OCI-LY1 (cell line): ENCODE data around the gene FRMD4A.

Experiments used
- H2AFZ ChIP-seq: fragments of 200-600 bp; sonication (generic), shearing (Covaris generic); 2 replicates; pipeline ENCODE4 v1.6.0; 2014; ENCODE audit warnings: antibody characterized with exemption, mild to moderate bottlenecking, low read length
- H3F3A ChIP-seq: fragments of 200-600 bp; sonication (generic), shearing (Covaris generic); 2 replicates; pipeline ENCODE4 v1.6.0; 2014; ENCODE audit warnings: mild to moderate bottlenecking, antibody characterized with exemption, low read length, moderate library complexity; ENCODE audit not compliant: insufficient read depth
- H3K27ac ChIP-seq: fragments of 200-600 bp; sonication (generic); 2 replicates; pipeline ENCODE4 v1.5.1; 2014; ENCODE audit warnings: low read length, mixed run types, mild to moderate bottlenecking, low read depth; ENCODE audit not compliant: poor library complexity, severe bottlenecking
- H3K27me3 ChIP-seq: fragments of 200-600 bp; sonication (generic); 2 replicates; pipeline ENCODE4 v1.6.0; 2014; ENCODE audit warnings: antibody characterized with exemption, mild to moderate bottlenecking, low read length, moderate library complexity; ENCODE audit not compliant: insufficient read depth
- H3K36me3 ChIP-seq: fragments of 200-600 bp; sonication (generic); 2 replicates; pipeline ENCODE4 v1.6.1; 2014; ENCODE audit warnings: mild to moderate bottlenecking, antibody characterized with exemption, low read length, moderate library complexity, mixed read lengths; ENCODE audit not compliant: insufficient read depth
- H3K4me1 ChIP-seq: fragments of 200-600 bp; sonication (generic); 2 replicates; pipeline ENCODE4 v1.5.1; 2014; ENCODE audit warnings: mild to moderate bottlenecking, low read length, moderate library complexity; ENCODE audit not compliant: insufficient read depth, severe bottlenecking
- H3K4me2 ChIP-seq: fragments of 200-600 bp; sonication (generic), shearing (Covaris generic); 2 replicates; pipeline ENCODE4 v1.6.1; 2014; ENCODE audit warnings: low read length
- H3K4me3 ChIP-seq: fragments of 200-600 bp; sonication (generic); 2 replicates; pipeline ENCODE4 v1.5.1; 2014; ENCODE audit warnings: low read length, low read depth, mild to moderate bottlenecking, mixed read lengths; ENCODE audit not compliant: poor library complexity, severe bottlenecking
- H3K79me2 ChIP-seq: fragments of 200-600 bp; shearing (Covaris generic); 2 replicates; pipeline ENCODE4 v1.6.1; 2016; ENCODE audit warnings: mixed run types, low read length, mixed read lengths; ENCODE audit not compliant: insufficient read depth
- H3K9ac ChIP-seq: fragments of 200-600 bp; sonication (generic), shearing (Covaris generic); 2 replicates; pipeline ENCODE4 v1.6.1; 2014; ENCODE audit warnings: mild to moderate bottlenecking, low read length, mixed read lengths
- H3K9me2 ChIP-seq: fragments of 200-600 bp; sonication (generic), shearing (Covaris generic); 2 replicates; pipeline ENCODE4 v1.6.1; 2014; ENCODE audit warnings: low read depth, mild to moderate bottlenecking, low read length, mixed read lengths
- H3K9me3 ChIP-seq: fragments of 200-600 bp; shearing (Covaris generic); 2 replicates; pipeline ENCODE4 v1.6.1; 2014; ENCODE audit warnings: low read length, mixed read lengths
- H4K20me1 ChIP-seq: fragments of 200-600 bp; sonication (generic), shearing (Covaris generic); 2 replicates; pipeline ENCODE4 v1.6.0; 2016; ENCODE audit warnings: mild to moderate bottlenecking, low read length; ENCODE audit not compliant: insufficient read depth
- EZH2 ChIP-seq: fragments of 200-600 bp; sonication (generic), shearing (Covaris generic); IDR thresholded peaks from 2 replicates; pipeline ENCODE4 v1.8.0; 2017; ENCODE audit warnings: borderline replicate concordance, mixed run types, mild to moderate bottlenecking, antibody characterized with exemption, low read length, moderate library complexity, mixed read lengths
- TF ChIP-seq, protein P1 (sequence below): fragments of 200-600 bp; sonication (generic), shearing (Covaris generic); IDR thresholded peaks from 2 replicates; pipeline ENCODE4 v1.5.1; 2017; ENCODE audit warnings: mild to moderate bottlenecking, antibody characterized with exemption, low read length, moderate library complexity, mixed read lengths

Gene FRMD4A

DNA sequence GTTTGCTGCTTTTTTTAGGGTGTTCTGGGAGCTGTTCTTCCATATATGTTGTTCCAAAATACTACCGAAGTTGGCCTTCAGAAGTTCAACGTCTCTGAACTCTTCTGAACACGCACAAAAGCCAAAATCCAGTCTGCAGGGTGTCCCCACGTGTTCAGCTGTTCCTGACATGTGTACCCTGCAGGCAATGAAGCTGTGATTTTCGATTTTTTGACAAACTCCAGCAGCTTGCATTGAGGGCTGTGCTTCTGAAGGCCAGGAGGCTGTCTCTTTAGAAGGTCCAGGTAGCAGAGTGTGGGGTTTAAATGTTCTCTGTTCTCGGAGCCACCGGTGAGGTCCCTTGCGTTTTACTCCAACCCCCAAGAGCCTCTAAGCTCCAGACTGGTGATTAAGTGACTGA, 598.9 kb downstream of the FRMD4A start:
- Histone ChIP-seq H3K27ac (no peak overlapping the region), H3K9ac (no peak overlapping the region), H3K9me3 (no peaks in the 10 kb centered on the region), H3K9me2 (no peaks in the 10 kb centered on the region), H3K36me3 (no peaks in the 10 kb centered on the region), H3K4me3 (no peak overlapping the region), H3K4me2 (no peak overlapping the region), H3K79me2 (no peaks in the 10 kb centered on the region), H3F3A (no peaks in the 10 kb centered on the region), H4K20me1 (no peaks in the 10 kb centered on the region), H3K27me3 (no peaks in the 10 kb centered on the region), H3K4me1 (no peaks in the 10 kb centered on the region), H2AFZ (no peak overlapping the region)
- TF ChIP-seq EZH2 = no peak
- TF ChIP-seq, protein P1, sequence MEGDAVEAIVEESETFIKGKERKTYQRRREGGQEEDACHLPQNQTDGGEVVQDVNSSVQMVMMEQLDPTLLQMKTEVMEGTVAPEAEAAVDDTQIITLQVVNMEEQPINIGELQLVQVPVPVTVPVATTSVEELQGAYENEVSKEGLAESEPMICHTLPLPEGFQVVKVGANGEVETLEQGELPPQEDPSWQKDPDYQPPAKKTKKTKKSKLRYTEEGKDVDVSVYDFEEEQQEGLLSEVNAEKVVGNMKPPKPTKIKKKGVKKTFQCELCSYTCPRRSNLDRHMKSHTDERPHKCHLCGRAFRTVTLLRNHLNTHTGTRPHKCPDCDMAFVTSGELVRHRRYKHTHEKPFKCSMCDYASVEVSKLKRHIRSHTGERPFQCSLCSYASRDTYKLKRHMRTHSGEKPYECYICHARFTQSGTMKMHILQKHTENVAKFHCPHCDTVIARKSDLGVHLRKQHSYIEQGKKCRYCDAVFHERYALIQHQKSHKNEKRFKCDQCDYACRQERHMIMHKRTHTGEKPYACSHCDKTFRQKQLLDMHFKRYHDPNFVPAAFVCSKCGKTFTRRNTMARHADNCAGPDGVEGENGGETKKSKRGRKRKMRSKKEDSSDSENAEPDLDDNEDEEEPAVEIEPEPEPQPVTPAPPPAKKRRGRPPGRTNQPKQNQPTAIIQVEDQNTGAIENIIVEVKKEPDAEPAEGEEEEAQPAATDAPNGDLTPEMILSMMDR = no peak

DNA sequence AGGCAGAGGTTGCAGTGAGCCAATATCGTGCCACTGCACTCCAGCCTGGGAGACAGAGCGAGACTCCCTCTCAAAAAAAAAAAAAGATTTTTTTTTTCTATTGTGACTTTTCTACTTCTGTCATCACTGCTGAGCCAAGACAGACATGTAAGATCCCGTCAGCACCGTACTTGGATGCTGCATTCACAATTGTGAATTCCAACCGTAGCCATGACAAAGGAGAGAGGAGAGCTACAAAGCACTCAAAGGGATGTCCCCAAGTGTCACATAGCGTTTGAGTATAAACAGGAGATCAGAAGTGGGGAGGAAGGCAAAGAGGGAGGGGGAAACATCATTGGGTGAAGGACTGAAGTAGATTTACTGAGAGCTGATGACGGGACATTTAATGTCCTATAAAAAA, 599.8 kb downstream of the FRMD4A start:
- H3K4me1 ChIP-seq = no peaks in the 10 kb centered on the region
- H2AFZ ChIP-seq = no peak overlapping the region
- H3K9me3 ChIP-seq = no peaks in the 10 kb centered on the region
- H3K9ac ChIP-seq = no peak overlapping the region
- no peaks in the 10 kb centered on the region for H4K20me1 ChIP-seq
- H3K4me3 ChIP-seq = no peak overlapping the region
- no peak overlapping the region for H3K4me2 ChIP-seq
- no peaks in the 10 kb centered on the region for H3K36me3 ChIP-seq
- no peaks in the 10 kb centered on the region for H3K9me2 ChIP-seq
- no peaks in the 10 kb centered on the region for H3F3A ChIP-seq
- TF ChIP-seq, protein P1 = no peak
- TF ChIP-seq EZH2 = no peak
- H3K27me3 ChIP-seq = no peaks in the 10 kb centered on the region
- H3K79me2 ChIP-seq = no peaks in the 10 kb centered on the region
- no peak overlapping the region for H3K27ac ChIP-seq

DNA sequence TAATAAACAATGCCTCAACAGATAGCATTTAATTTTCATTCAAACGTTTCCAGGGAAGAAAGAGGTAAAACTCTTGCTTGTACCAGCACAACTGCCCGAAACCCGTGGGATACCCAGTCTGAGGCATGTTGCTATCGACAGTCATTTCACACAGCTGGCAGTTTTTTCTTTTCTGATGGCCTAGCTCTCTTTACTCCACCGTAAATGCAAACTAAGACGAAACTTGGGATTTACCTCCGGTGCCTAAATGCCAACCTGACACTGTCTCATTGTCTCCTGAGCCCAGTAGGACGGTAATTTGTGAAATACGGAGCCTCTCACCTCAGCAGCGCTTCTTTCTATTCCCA, 600.4 kb downstream of the FRMD4A start:
- no peaks in the 10 kb centered on the region for H3F3A ChIP-seq
- TF ChIP-seq EZH2 = no peak
- TF ChIP-seq, protein P1 = no peak
- H3K79me2 ChIP-seq = no peaks in the 10 kb centered on the region
- H3K9me3 ChIP-seq = no peaks in the 10 kb centered on the region
- H3K4me1 ChIP-seq = no peaks in the 10 kb centered on the region
- H3K4me3 ChIP-seq = no peak overlapping the region
- H4K20me1 ChIP-seq = no peaks in the 10 kb centered on the region
- no peaks in the 10 kb centered on the region for H3K36me3 ChIP-seq
- H3K9me2 ChIP-seq = no peaks in the 10 kb centered on the region
- no peak overlapping the region for H3K4me2 ChIP-seq
- H3K27ac ChIP-seq = no peak overlapping the region
- no peak overlapping the region for H2AFZ ChIP-seq
- H3K27me3 ChIP-seq = no peaks in the 10 kb centered on the region
- no peak overlapping the region for H3K9ac ChIP-seq
